Measurements from ENCODE around the gene DDX10.
"Not testable (repeated sequence)": the region's sequence is repeated elsewhere in the genome, so short reads cannot be mapped to it uniquely, and the experiment has no call there.

Gene DDX10

GRCh38 chr11:108718466-108718865 lies 53.6 kb downstream of the DDX10 start:
- no peak for DNase-seq

GRCh38 chr11:108724974-108725689 lies 60.3 kb downstream of the DDX10 start:
- DNase-seq = no peak

GRCh38 chr11:108726077-108726800 lies 61.4 kb downstream of the DDX10 start:
- no peak for DNase-seq

GRCh38 chr11:108727665-108728064 lies 62.8 kb downstream of the DDX10 start:
- no peak for DNase-seq

GRCh38 chr11:108729227-108729871 lies 64.5 kb downstream of the DDX10 start:
- DNase-seq = no peak

- no peak for DNase-seq
Observed at GRCh38 chr11:108732395-108732794, 67.5 kb downstream of the DDX10 start.

GRCh38 chr11:108733479-108734116 lies 68.7 kb downstream of the DDX10 start:
- peak; percentile 54 to 80 (median 64) for DNase-seq

- DNase-seq = no peak
Observed at GRCh38 chr11:108734283-108734682, 69.4 kb downstream of the DDX10 start.

GRCh38 chr11:108734956-108735559 lies 70.2 kb downstream of the DDX10 start:
- DNase-seq = peak in 3 of 4 experiments; percentile 17 to 48 (median 25)

- DNase-seq = not testable (repeated sequence)
Observed at GRCh38 chr11:108740132-108740531, 75.3 kb downstream of the DDX10 start.

- DNase-seq = no peak
Observed at GRCh38 chr11:108743851-108744250, 79.0 kb downstream of the DDX10 start.

GRCh38 chr11:108748968-108749367 lies 84.1 kb downstream of the DDX10 start:
- no peak for DNase-seq

- DNase-seq = peak in 3 of 4 experiments; percentile 4 to 17 (median 4)
Observed at GRCh38 chr11:108751444-108751843, 86.6 kb downstream of the DDX10 start.

- DNase-seq = no peak
Observed at GRCh38 chr11:108752297-108752751, 87.5 kb downstream of the DDX10 start.

- no peak for DNase-seq
Observed at GRCh38 chr11:108754901-108755625, 90.2 kb downstream of the DDX10 start.

GRCh38 chr11:108757630-108758029 lies 92.8 kb downstream of the DDX10 start:
- DNase-seq = no peak

- DNase-seq = no peak
Observed at GRCh38 chr11:108758458-108758857, 93.6 kb downstream of the DDX10 start.

- no peak for DNase-seq
Observed at GRCh38 chr11:108766596-108767173, 101.8 kb downstream of the DDX10 start.

GRCh38 chr11:108768370-108768769 lies 103.5 kb downstream of the DDX10 start:
- no peak for DNase-seq

GRCh38 chr11:108768964-108769363 lies 104.1 kb downstream of the DDX10 start:
- DNase-seq = no peak

GRCh38 chr11:108774037-108774730 lies 109.3 kb downstream of the DDX10 start:
- DNase-seq = no peak
